Measurements from ENCODE around the gene MACROD2. TPM values are rescaled to one million over a fixed set of nuclear protein-coding genes. Genes with fewer than 3 reads are reported as not detected.

The MACROD2 gene
- total RNA-seq, 1 experiment from 2014 or later, result 3.7 TPM

DNA sequence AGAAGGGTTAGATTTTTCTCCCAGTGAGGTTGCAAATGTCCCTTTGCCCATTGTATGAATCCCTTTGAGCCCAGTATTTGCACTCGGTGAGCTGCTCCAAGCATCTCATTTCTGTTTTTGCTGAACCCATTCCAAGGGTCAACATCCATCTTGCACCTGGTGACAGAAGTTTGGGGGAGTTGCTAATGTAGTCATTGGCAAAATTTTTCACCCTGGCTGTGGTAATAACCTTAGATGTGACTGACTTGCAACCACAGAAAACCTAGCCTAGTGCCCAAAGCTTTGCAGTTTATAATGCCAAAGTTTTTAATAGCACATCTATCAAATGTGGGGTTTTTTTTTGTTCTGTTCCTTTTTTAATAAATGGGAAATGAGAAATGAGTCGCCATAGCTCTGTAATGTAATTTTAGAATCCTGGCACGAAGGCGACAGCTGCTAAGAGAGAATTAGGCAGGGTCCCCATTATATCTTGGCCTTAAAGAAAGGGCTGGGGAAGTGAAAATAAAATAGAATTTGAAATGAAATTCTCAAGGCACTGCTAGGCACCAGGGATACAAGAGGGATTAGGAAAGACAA, 1895.2 kb downstream of the MACROD2 start:
- Histone ChIP-seq H3K9ac (ENCODE audit: low read length) (no peak overlapping the region), H3K9me3 (ENCODE audit: control insufficient read depth in 1 of 2, insufficient read depth in 1 of 2, low read depth in 1 of 2, low read length in 2 of 2) (peaks cover 7 to 11% of the 10 kb centered on the region in 2 experiments; a peak in 2 of 4 replicates), H3K9me2 (ENCODE audit: insufficient read depth) (no peaks in the 10 kb centered on the region), H3K4me1 (ENCODE audit: control insufficient read depth in 1 of 2, insufficient read depth in 2 of 2, low read length in 2 of 2) (no peaks in the 10 kb centered on the region), H3K4me3 (replicated peaks in 1 of 2; ENCODE audit: low read depth in 1 of 2, low read length in 2 of 2) (no peak overlapping the region), H3K27me3 (ENCODE audit: insufficient read depth, low read length) (no peaks in the 10 kb centered on the region), H3K79me2 (ENCODE audit: insufficient read depth, low read length) (no peaks in the 10 kb centered on the region), H2AFZ (ENCODE audit: low read depth, low read length, poor library complexity, severe bottlenecking) (no peak overlapping the region), H4K20me1 (ENCODE audit: insufficient read depth) (no peaks in the 10 kb centered on the region), H3K4me2 (ENCODE audit: low read length) (no peak overlapping the region), H3K36me3 (ENCODE audit: control insufficient read depth in 1 of 2, insufficient read depth in 2 of 2, low read length in 2 of 2) (no peaks in the 10 kb centered on the region), H3K27ac (ENCODE audit: low read depth, low read length) (no peak overlapping the region)
- no peak for TF ChIP-seq TCF7L2 (IDR thresholded peaks at IDR 0.05; ENCODE audit: borderline replicate concordance, extremely low read depth, insufficient read depth, insufficient read length)
- CTCF ChIA-PET, result no interaction called here
- ATAC-seq, result no peak
- intact Hi-C loops (cut with micrococcal nuclease), result no loop called here
- RAD21 ChIA-PET (ENCODE audit: low non-redundant PET in 1 of 2, low total read pairs in 2 of 2, uncharacterized antibody in 2 of 2, unreplicated experiment in 2 of 2), result no interaction called here
- DNase-seq (ENCODE audit: low read depth, low spot score), result no peak
- BruUV-seq (replicated peaks), result no TSS peak
- POLR2A ChIA-PET, result no interaction called here

GRCh38 chr20:15895126-15895525, 1899.8 kb downstream of the MACROD2 start:
- no peak overlapping the region for H3K27ac ChIP-seq (ENCODE audit: low read depth, low read length)
- no peaks in the 10 kb centered on the region for H3K27me3 ChIP-seq (ENCODE audit: insufficient read depth, low read length)
- no peak overlapping the region for H3K4me3 ChIP-seq (replicated peaks in 1 of 2; ENCODE audit: low read depth in 1 of 2, low read length in 2 of 2)
- no peaks in the 10 kb centered on the region for H4K20me1 ChIP-seq (ENCODE audit: insufficient read depth)
- H2AFZ ChIP-seq (ENCODE audit: low read depth, low read length, poor library complexity, severe bottlenecking), result no peak overlapping the region
- no peaks in the 10 kb centered on the region for H3K4me1 ChIP-seq (ENCODE audit: control insufficient read depth in 1 of 2, insufficient read depth in 2 of 2, low read length in 2 of 2)
- ChIA-PET RAD21 (ENCODE audit: low non-redundant PET in 1 of 2, low total read pairs in 2 of 2, uncharacterized antibody in 2 of 2, unreplicated experiment in 2 of 2) (no interaction called here), POLR2A (no interaction called here), CTCF (no interaction called here)
- peaks cover 5 to 7% of the 10 kb centered on the region in 2 experiments; a peak in 2 of 4 replicates for H3K9me3 ChIP-seq (ENCODE audit: control insufficient read depth in 1 of 2, insufficient read depth in 1 of 2, low read depth in 1 of 2, low read length in 2 of 2)
- no peak for ATAC-seq
- no TSS peak for BruUV-seq (replicated peaks)
- no peak overlapping the region for H3K4me2 ChIP-seq (ENCODE audit: low read length)
- no peaks in the 10 kb centered on the region for H3K9me2 ChIP-seq (ENCODE audit: insufficient read depth)
- H3K9ac ChIP-seq (ENCODE audit: low read length), result no peak overlapping the region
- H3K79me2 ChIP-seq (ENCODE audit: insufficient read depth, low read length), result no peaks in the 10 kb centered on the region
- intact Hi-C loops (cut with micrococcal nuclease), result no loop called here
- no peaks in the 10 kb centered on the region for H3K36me3 ChIP-seq (ENCODE audit: control insufficient read depth in 1 of 2, insufficient read depth in 2 of 2, low read length in 2 of 2)
- TF ChIP-seq POLR2AphosphoS5 (IDR thresholded peaks at IDR 0.05; ENCODE audit: low read depth, low read length) (no peak), JUND (IDR thresholded peaks at IDR 0.05) (no peak), POLR2A (IDR thresholded peaks at IDR 0.05; ENCODE audit: borderline replicate concordance, extremely low read depth, insufficient read depth, insufficient read length) (no peak), FOSL1 (IDR thresholded peaks at IDR 0.05; ENCODE audit: low read depth) (no peak), EGR1 (IDR thresholded peaks at IDR 0.05; ENCODE audit: low read depth) (no peak), ELF1 (IDR thresholded peaks at IDR 0.05; ENCODE audit: borderline replicate concordance, low read depth) (no peak), ZBTB33 (IDR thresholded peaks at IDR 0.05; ENCODE audit: extremely low read depth, insufficient replicate concordance, low read length) (no peak), SIN3A (IDR thresholded peaks at IDR 0.05; ENCODE audit: low read depth) (no peak), CEBPB (IDR thresholded peaks at IDR 0.05; ENCODE audit: low read depth) (no peak), ZNF274 (IDR thresholded peaks at IDR 0.05; ENCODE audit: low read depth, low read length) (no peak), ZFX (IDR thresholded peaks at IDR 0.05) (no peak)
- no peak for DNase-seq (ENCODE audit: low read depth, low spot score)

Data from HCT116 (cell line).